ENCODE data around the gene PRPF19. TPM values are rescaled to one million over a fixed set of nuclear protein-coding genes. Genes with fewer than 3 reads are reported as not detected.

Gene PRPF19
- total and polyA plus RNA-seq, 9 of the 15 experiments (the other 6 are each of a cell fraction or from before 2014, with no cell fraction given) = 9.4 to 212 (median 73.2) TPM

GRCh38 chr11:60889869-60890311 lies 16.5 kb downstream of the PRPF19 start (continued):
- TF ChIP-seq USF2 (CRISPR knock-in tag; IDR thresholded peaks at IDR 0.05) = peak; percentile 78
- TF ChIP-seq GATA2 (CRISPR knock-in tag; IDR thresholded peaks at IDR 0.05) = no peak
- TF ChIP-seq ZNF77 (CRISPR knock-in tag; IDR thresholded peaks at IDR 0.05) = no peak
- no peak for TF ChIP-seq CBX2 (IDR thresholded peaks at IDR 0.05; ENCODE audit: insufficient read depth, low read length, poor library complexity, severe bottlenecking)
- peak; percentile 78 for TF ChIP-seq USF1 (CRISPR knock-in tag; IDR thresholded peaks at IDR 0.05)
- peak; percentile 62 for TF ChIP-seq POLR2B (IDR thresholded peaks at IDR 0.05; ENCODE audit: low read depth, partially characterized antibody)
- 0 out of 2 replicates have a peak, but pooled peaks have one; percentile 47 for TF ChIP-seq HBP1 (CRISPR knock-in tag; IDR thresholded peaks at IDR 0.05)
- no peak for TF ChIP-seq ZNF311 (CRISPR knock-in tag; IDR thresholded peaks at IDR 0.05)
- no peak for TF ChIP-seq ARID3B (CRISPR knock-in tag; IDR thresholded peaks at IDR 0.05; ENCODE audit: borderline replicate concordance)
- no peak for TF ChIP-seq NFRKB (IDR thresholded peaks at IDR 0.05; ENCODE audit: low read depth)
- TF ChIP-seq SMC3 (conservative IDR thresholded peaks at IDR 0.05; ENCODE audit: insufficient read depth, low read depth, low read length) = no peak
- TF ChIP-seq PREB (CRISPR knock-in tag; IDR thresholded peaks at IDR 0.05) = no peak
